CD14-positive monocyte (primary cell): ENCODE data around the gene AOAH. TPM values are rescaled to one million over a fixed set of nuclear protein-coding genes. Genes with fewer than 3 reads are reported as not detected.

Experiments used
- DNase-seq, 3 donors: peaks; one replicate each; pipeline ENCODE4 v3.0.0-alpha.2; 2011 to 2022
- H2AFZ ChIP-seq: 2 replicates; pipeline ENCODE4 v1.6.0; 2012; ENCODE audit warnings: mild to moderate bottlenecking, low read depth, low read length, inconsistent platforms; ENCODE audit not compliant: insufficient read depth, poor library complexity, severe bottlenecking
- H3K27ac ChIP-seq, 2 donors: 1 replicate in 1 of 2; 2 replicates in 1 of 2; pipeline ENCODE4 v1.5.1; 2012 to 2013; ENCODE audit warnings: low read length in 2 of 2, control low read depth in 1 of 2, inconsistent platforms in 1 of 2, low read depth in 1 of 2, mild to moderate bottlenecking in 1 of 2
- H3K27me3 ChIP-seq, 2 donors: one replicate each; pipeline versions ENCODE4 v1.6.0 to v1.6.1; 2011 to 2013; ENCODE audit warnings: low read length in 2 of 2; ENCODE audit not compliant: control insufficient read depth in 2 of 2, insufficient read depth in 2 of 2
- H3K36me3 ChIP-seq, 2 donors: replicated peaks in 1 of 2; 1 replicate in 1 of 2; 2 replicates in 1 of 2; pipeline versions ENCODE4 v1.5.1 to v1.6.1; 2012 to 2013; ENCODE audit warnings: low read length in 2 of 2, control low read depth in 1 of 2, inconsistent platforms in 1 of 2, mild to moderate bottlenecking in 1 of 2; ENCODE audit not compliant: insufficient read depth in 2 of 2, control insufficient read depth in 1 of 2
- H3K4me1 ChIP-seq, 2 donors: 1 replicate in 1 of 2; 2 replicates in 1 of 2; pipeline versions ENCODE4 v1.5.1 to v1.6.1; 2012 to 2013; ENCODE audit warnings: low read length in 2 of 2, control low read depth in 1 of 2, inconsistent platforms in 1 of 2, mild to moderate bottlenecking in 1 of 2, moderate library complexity in 1 of 2; ENCODE audit not compliant: insufficient read depth in 2 of 2, control insufficient read depth in 1 of 2
- H3K4me2 ChIP-seq: replicated peaks from 2 replicates; pipeline ENCODE3; 2012; ENCODE audit warnings: low read length, moderate library complexity, mild to moderate bottlenecking; ENCODE audit not compliant: poor library complexity, severe bottlenecking; ENCODE audit errors: extremely low read depth
- H3K4me3 ChIP-seq, 3 experiments: fragments of 200-600 bp in 1 of 3; sonication (generic) in 1 of 3; replicated peaks in 1 of 3; 1 replicate in 2 of 3; 2 replicates in 1 of 3; pipeline ENCODE4 v1.5.1; 2011 to 2013; ENCODE audit warnings: low read length in 3 of 3, mild to moderate bottlenecking in 3 of 3, control low read depth in 2 of 3, low read depth in 2 of 3, inconsistent platforms in 1 of 3, moderate library complexity in 1 of 3
- H3K79me2 ChIP-seq: 2 replicates; pipeline ENCODE4 v1.6.0; 2012; ENCODE audit warnings: mild to moderate bottlenecking, control low read depth, inconsistent platforms, low read length, moderate library complexity; ENCODE audit not compliant: insufficient read depth
- H3K9ac ChIP-seq: 2 replicates; pipeline ENCODE4 v1.6.0; 2017; ENCODE audit warnings: low read length, mild to moderate bottlenecking; ENCODE audit not compliant: insufficient read depth, poor library complexity, severe bottlenecking
- H3K9me3 ChIP-seq, 2 donors: replicated peaks in 1 of 2; 1 replicate in 1 of 2; 2 replicates in 1 of 2; pipeline versions ENCODE4 v1.5.1 to v1.6.1; 2012 to 2013; ENCODE audit warnings: low read length in 2 of 2, control low read depth in 1 of 2; ENCODE audit not compliant: control insufficient read depth in 1 of 2, insufficient read depth in 1 of 2
- H4K20me1 ChIP-seq: 2 replicates; pipeline ENCODE4 v1.6.0; 2012; ENCODE audit warnings: mild to moderate bottlenecking, low read length, control low read depth, moderate library complexity; ENCODE audit not compliant: insufficient read depth
- H3K27ac Mint-ChIP-seq, 7 donors: one replicate each; pipeline ENCODE4 v1.8.0; 2020; ENCODE audit warnings: mild to moderate bottlenecking in 7 of 7, mixed read lengths in 7 of 7, moderate library complexity in 6 of 7, inconsistent platforms in 2 of 7
- H3K27me3 Mint-ChIP-seq, 3 donors: one replicate each; pipeline ENCODE4 v1.8.0; 2021 to 2022; ENCODE audit warnings: low read depth in 3 of 3, mild to moderate bottlenecking in 3 of 3, mixed read lengths in 3 of 3, moderate library complexity in 3 of 3, inconsistent platforms in 1 of 3
- H3K36me3 Mint-ChIP-seq, 2 donors: one replicate each; pipeline ENCODE4 v1.8.0; 2020; ENCODE audit warnings: mixed read lengths in 2 of 2, inconsistent platforms in 1 of 2, mild to moderate bottlenecking in 1 of 2
- H3K4me1 Mint-ChIP-seq: one replicate; pipeline ENCODE4 v1.8.0; 2020; ENCODE audit warnings: mild to moderate bottlenecking, mixed read lengths
- H3K4me3 Mint-ChIP-seq, 2 donors: one replicate each; pipeline ENCODE4 v1.8.0; 2020; ENCODE audit warnings: mild to moderate bottlenecking in 2 of 2, mixed read lengths in 2 of 2, moderate library complexity in 1 of 2
- H3K9me3 Mint-ChIP-seq, 7 donors: one replicate each; pipeline ENCODE4 v1.8.0; 2020 to 2022; ENCODE audit warnings: mixed read lengths in 7 of 7, mild to moderate bottlenecking in 6 of 7, moderate library complexity in 6 of 7, inconsistent platforms in 2 of 7
- WGBS: methylation state at CpG from one replicate; pipeline ENCODE4 v1.1.5; 2013; ENCODE audit warnings: missing lambda C conversion rate; ENCODE audit not compliant: insufficient coverage; 5-methylcytosine and 5-hydroxymethylcytosine counted together
- intact Hi-C, 2 donors: fragments of 100-400 bp; cut with micrococcal nuclease; formaldehyde crosslinking; loops; one replicate each; pipeline versions ENCODE4 v1.15.0 to v1.15.1; 2023
- polyA plus RNA-seq, 3 donors: library from polyadenylated mRNA; depleted of rRNA in 1 of 3; unstranded in 2 of 3; stranded (reverse) in 1 of 3; fragments of 300-500 nt in 2 of 3; fragments of >200 nt in 1 of 3; fragmentation: Illumina TruSeq in 2 of 3; gene quantifications; 1 replicate in 2 of 3; 2 replicates in 1 of 3; pipeline ENCODE4 v1.2.3, GENCODE V29; 2012 to 2021
- TF ChIP-seq, protein P1 (sequence below): fragments of 200-600 bp; IDR thresholded peaks from one replicate; pipeline ENCODE4 v1.8.0; 2022; ENCODE audit warnings: antibody characterized with exemption, mild to moderate bottlenecking

Gene AOAH
- polyA plus RNA-seq, 3 donors = 305 to 467 (median 349) TPM

GRCh38 chr7:36728143-36728542 lies 3.8 kb upstream of the AOAH start:
- no peak overlapping the region for H3K4me3 Mint-ChIP-seq
- peaks cover 6 to 7% of the 10 kb centered on the region in 2 donors for H3K36me3 Mint-ChIP-seq
- Histone ChIP-seq H3K9me3 (no peaks in the 10 kb centered on the region), H4K20me1 (no peaks in the 10 kb centered on the region), H3K4me3 (no peak overlapping the region), H3K27me3 (no peaks in the 10 kb centered on the region), H3K4me1 (peaks cover 42 to 61% of the 10 kb centered on the region in 2 donors), H3K9ac (no peak overlapping the region), H3K27ac (no peak overlapping the region), H2AFZ (no peak overlapping the region), H3K4me2 (no peak overlapping the region), H3K79me2 (peaks cover 34% of the 10 kb centered on the region), H3K36me3 (no peaks in the 10 kb centered on the region)
- peaks cover 0 to 7% (median 2%) of the 10 kb centered on the region in 7 donors for H3K9me3 Mint-ChIP-seq
- intact Hi-C loops = no loop called here
- peaks cover 60% of the 10 kb centered on the region for H3K4me1 Mint-ChIP-seq
- WGBS = 100% methylated on average over 1 of the region's 2 CpGs
- TF ChIP-seq, protein P1, sequence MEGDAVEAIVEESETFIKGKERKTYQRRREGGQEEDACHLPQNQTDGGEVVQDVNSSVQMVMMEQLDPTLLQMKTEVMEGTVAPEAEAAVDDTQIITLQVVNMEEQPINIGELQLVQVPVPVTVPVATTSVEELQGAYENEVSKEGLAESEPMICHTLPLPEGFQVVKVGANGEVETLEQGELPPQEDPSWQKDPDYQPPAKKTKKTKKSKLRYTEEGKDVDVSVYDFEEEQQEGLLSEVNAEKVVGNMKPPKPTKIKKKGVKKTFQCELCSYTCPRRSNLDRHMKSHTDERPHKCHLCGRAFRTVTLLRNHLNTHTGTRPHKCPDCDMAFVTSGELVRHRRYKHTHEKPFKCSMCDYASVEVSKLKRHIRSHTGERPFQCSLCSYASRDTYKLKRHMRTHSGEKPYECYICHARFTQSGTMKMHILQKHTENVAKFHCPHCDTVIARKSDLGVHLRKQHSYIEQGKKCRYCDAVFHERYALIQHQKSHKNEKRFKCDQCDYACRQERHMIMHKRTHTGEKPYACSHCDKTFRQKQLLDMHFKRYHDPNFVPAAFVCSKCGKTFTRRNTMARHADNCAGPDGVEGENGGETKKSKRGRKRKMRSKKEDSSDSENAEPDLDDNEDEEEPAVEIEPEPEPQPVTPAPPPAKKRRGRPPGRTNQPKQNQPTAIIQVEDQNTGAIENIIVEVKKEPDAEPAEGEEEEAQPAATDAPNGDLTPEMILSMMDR = no peak
- H3K27me3 Mint-ChIP-seq = no peaks in the 10 kb centered on the region
- H3K27ac Mint-ChIP-seq = no peak overlapping the region
- DNase-seq = no peak

- H3K27me3 ChIP-seq = no peaks in the 10 kb centered on the region
- no peaks in the 10 kb centered on the region for H3K27me3 Mint-ChIP-seq
- peak; percentile 60 to 81 (median 65) for DNase-seq
- H3K9ac ChIP-seq = no peak overlapping the region
- TF ChIP-seq, protein P1 = no peak
- peak overlapping the region; percentile 86 to 97 (median 95) for H3K27ac Mint-ChIP-seq
- peaks cover 33 to 61% of the 10 kb centered on the region in 2 donors for H3K4me1 ChIP-seq
- no peaks in the 10 kb centered on the region for H3K9me3 ChIP-seq
- H3K36me3 Mint-ChIP-seq = peaks cover 9 to 10% of the 10 kb centered on the region in 2 donors
- peak overlapping the region; percentile 27 for H2AFZ ChIP-seq
- H3K4me2 ChIP-seq = peak overlapping the region; percentile 99
- H3K4me3 Mint-ChIP-seq = peak overlapping the region in 1 of 2 donors; percentile 71
- 10% methylated on average over 2 of the region's 4 CpGs for WGBS
- peak overlapping the region in 1 of 3 experiments; percentile 95 for H3K4me3 ChIP-seq
- H3K79me2 ChIP-seq = peaks cover 46% of the 10 kb centered on the region
- intact Hi-C loops = no loop called here
- H3K4me1 Mint-ChIP-seq = peaks cover 55% of the 10 kb centered on the region
- no peaks in the 10 kb centered on the region for H4K20me1 ChIP-seq
- H3K27ac ChIP-seq = peak overlapping the region; percentile 51 to 87
- no peaks in the 10 kb centered on the region for H3K36me3 ChIP-seq
- peaks cover 0 to 7% (median 2%) of the 10 kb centered on the region in 7 donors for H3K9me3 Mint-ChIP-seq
Measured at GRCh38 chr7:36726806-36727503, 2.7 kb upstream of the AOAH start.
